NCI-H2227 treated with DMSO at 0.1 percent for 48 hours (cell line): ENCODE measurements around the gene NDUFC1.
"Not testable (repeated sequence)": the region's sequence is repeated elsewhere in the genome, so short reads cannot be mapped to it uniquely, and the experiment has no call there.

ENCODE experiments used
- DNase-seq: peaks from one replicate; lab custom pipeline; 2025; lab: John Stamatoyannopoulos, UW

Gene NDUFC1

DNA sequence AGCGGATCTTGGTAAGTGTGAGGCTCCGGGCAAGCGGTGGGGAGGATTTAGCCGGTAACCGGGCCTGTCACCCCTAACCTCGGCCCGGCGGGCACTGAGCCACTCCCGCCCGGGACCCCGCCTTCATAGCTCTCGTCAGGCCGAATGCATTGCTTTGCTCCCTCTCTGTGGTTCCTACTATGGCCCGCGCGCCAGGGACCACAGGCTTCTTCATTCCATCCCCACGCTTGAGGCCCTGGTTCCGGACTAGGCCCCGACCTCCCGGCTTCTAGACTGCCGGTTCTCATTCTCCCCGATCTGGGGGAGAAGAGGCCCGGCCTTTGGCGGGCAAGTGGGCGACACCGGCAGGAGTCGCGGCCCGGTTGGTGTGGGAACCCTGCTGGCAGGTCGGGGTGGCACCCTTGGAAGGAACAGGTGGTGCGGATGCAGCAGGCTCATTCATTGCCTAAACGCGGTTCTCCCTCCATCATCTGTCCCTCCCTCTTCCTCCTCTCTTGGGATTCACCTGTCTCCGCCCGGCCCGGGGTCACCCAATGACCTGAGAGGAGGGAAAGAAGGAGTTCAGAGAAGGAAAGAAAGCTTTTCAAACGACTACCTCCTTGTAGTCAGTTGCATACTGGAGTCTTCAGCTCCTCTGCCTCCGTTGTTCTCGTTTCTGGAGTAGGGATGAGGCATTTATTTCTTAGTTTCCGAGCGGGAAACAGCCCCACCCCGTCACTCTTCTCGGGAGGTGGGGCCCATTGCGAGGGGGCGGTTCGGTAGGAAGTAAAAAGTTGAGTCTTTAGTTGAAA, at the start of gene NDUFC1:
Gene NDUFC1 (minus strand): TSS at position 657 of the 791 bp plus-strand sequence. CDS start 6,679 bp downstream, outside the sequence.
- peak; percentile 15 for DNase-seq

DNA sequence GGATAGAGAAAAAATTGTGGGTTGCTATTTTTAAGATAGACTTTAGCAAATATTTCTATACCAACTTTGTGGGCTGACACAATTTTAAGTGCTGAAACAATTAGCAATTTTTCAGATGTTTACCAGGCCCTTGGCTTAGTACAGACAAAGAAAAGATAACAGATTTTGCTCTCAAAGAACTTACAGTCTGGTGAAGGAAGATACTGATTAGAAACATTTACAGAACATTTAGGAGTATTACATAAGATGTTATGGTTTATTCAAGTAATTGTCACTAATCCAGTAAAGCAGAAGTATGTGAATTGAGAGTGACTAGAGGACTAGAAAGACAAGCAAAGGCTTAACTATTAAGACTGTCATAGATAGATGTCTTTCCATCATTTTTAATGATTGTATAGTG, 35.3 kb upstream of the NDUFC1 start:
- no peak for DNase-seq

DNA sequence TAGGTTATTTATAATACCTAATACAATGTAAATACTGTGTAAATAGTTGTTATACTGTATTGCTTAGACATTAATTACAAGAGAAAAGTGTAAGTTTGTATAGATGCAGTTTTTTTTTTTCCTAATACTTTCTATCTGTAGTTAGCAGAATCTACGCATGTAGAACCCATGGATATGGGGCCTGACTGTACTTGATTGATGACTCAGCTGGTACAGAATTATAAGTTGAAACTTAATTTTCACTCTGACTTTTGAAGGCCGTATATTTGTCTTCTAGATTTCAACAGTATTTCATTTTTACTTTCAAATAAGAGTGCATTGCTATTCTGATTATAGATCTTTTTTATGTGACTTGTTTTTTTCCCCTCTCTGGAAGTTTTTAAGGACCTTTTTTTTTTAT, 30.8 kb upstream of the NDUFC1 start:
- DNase-seq = no peak

DNA sequence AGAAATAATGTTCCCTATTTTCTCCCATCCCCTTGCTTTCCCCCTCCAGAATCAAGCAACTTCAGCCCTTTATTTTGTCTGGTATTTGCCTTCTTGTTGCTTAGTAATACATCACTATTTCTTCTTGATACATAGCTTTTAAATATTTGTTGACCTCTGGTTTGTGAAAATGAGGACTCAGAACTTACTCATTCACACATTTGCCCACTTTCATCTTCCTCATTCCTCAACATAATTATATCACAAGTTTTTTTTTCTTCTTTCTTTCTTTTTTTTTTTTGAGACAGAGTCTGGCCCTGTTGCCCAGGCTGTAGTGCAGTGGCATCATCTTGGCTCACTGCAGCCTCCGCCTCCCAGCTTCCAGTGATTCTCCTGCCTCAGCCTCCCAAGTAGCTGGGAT, 28.9 kb upstream of the NDUFC1 start:
- no peak for DNase-seq

DNA sequence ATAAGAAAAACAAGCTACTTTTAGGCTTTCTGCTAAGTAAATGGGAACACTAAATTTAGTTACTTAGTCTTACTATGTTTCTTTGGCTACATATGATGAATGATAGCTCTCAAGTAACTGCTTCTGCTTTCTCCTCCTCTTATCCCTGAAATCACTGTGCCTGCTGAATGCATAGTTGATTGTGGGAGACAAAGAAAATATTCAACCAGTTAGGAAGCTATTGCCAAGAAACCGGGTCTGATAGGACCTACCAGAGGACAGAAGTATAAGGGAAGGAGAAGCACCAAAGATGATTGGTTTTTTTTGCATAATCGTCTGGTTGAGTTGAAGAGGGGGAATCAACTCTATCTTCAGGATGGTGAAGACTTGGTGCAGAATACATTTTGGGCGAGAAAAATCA, 28.0 kb upstream of the NDUFC1 start:
- DNase-seq = no peak

DNA sequence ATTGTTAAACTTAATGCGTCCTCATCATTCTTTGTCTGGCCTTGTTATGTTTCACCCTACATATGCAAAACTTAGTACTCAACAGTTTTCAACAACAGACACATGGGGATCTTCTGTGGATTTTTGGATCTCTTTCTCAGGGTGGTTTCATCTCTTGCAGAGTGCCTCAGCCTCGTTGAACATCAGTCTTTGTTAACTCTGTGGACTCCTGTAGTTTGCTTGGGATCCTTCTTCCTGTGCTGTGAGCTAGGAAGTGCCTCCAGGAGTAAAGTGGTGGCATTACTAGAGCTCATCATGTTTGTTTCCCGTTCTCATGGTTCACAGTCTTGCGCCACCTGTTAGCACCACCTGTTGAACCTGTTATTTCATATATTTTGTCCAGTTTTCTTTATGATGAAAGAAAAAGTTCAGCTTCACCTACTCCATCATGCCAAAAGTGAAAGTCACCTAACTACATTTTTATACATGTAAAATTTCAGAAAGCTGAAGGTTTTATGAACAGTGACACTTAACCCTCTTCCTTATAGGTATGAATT, 27.5 kb upstream of the NDUFC1 start:
- no peak for DNase-seq

DNA sequence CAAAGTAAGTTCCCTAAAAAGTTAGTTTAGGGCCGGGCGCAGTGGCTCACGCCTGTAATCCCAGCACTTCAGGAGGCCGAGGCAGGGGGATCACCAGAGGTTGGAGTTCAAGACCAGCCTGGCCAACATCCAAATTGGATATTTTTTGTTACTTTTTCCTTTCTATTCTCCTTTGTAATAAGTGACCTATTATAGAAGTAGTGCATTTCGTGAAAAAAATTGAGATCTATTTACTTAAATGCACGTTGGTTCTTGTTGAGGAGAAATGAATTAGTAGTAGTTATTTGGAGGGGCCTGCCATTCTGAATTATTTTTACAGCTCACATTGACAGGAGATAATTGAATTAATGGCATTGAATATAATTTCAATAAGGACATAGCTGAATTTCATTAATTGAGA, 22.3 kb upstream of the NDUFC1 start:
- DNase-seq = no peak

DNA sequence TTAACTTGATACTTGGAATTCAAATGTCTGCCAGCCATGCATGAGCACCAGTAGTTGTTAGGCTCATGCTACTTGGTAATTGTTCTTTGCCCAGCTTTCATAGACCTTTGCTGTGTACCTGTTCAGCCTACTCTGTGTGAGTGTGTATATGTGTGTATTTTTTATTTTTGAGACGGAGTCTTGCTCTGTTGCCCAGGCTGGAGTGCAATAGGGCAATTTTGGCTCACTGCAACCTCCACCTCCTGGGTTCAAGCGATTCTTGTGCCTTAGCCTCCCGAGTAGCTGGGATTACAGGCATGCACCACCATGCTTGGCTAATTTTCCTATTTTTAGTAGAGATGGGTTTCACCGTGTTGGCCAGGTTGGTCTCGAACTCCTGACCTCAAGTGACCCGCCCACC, 20.3 kb upstream of the NDUFC1 start:
- not testable (repeated sequence) for DNase-seq

DNA sequence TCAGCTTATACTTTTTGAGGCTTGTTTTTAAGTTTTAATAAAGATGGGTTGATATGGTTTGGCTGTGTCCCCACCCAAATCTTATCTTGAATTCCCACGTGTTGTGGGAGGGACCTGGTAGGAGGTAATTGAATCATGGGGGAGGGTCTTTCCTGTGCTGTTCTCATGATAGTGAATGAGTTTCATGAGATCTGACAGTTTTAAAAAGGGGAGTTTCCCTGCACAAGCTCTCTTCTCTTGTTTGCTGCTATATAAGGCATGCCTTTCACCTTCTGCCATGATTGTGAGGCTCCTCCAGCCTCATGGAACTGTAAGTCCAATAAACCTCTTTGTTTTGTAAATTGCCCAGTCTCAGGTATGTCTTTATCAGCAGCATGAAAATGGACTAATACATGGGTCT, 19.8 kb upstream of the NDUFC1 start:
- not testable (repeated sequence) for DNase-seq

DNA sequence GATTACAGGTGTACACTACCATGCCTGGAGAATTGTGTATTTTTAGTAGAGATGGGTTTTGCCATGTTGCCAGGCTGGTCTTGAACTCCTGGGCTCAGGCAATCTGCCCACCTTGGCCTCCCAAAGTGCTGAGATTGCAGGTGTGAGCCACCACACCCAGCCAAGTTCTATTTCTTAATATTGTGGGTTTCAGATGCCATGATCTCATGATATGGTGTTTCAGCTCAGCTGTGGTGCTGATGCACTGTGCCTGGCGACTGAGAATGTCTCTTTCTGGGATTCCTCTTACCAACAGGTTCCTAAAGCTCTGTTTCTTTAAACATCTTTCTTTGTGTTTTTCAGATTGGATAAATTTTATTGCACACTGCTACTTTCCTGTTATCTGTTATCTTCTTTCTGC, 17.3 kb upstream of the NDUFC1 start:
- DNase-seq = no peak

DNA sequence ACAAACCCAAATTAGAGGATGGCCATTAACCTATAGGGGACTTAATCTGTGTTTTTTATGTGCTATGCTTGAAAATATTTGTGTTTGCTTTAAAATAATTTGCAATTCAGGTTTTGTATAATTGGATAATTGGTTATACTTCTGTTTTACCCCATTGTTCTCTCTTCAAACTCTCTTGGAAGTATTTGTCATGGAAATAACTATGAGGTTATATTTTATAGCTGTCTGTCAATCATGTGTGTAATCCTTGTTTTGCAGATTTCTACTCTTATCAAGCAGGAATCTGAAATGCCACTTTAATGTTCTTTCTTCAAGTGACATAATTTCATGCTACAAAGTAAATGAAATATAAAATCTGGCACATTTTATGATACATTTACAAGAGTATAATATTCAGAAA, 15.4 kb upstream of the NDUFC1 start:
- DNase-seq = no peak

DNA sequence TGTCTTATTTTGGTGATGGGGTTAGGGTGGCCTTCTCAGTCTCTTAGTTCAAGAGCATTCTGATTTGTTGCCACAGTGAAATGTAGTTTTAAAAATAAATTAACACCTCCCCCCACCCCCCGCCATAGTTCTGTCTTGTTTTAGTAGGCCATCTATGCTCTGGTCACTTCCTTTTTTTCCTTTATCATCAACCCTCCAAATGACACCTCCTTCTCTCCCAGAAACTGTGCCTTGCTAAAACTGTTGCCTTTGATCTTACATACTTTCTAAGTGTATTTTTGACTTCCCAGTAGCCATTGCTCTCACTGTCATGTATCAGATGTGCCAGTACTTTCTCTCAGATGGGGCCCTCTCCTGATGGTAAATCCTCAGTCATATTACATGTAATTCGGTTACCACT, 14.5 kb upstream of the NDUFC1 start:
- DNase-seq = no peak

DNA sequence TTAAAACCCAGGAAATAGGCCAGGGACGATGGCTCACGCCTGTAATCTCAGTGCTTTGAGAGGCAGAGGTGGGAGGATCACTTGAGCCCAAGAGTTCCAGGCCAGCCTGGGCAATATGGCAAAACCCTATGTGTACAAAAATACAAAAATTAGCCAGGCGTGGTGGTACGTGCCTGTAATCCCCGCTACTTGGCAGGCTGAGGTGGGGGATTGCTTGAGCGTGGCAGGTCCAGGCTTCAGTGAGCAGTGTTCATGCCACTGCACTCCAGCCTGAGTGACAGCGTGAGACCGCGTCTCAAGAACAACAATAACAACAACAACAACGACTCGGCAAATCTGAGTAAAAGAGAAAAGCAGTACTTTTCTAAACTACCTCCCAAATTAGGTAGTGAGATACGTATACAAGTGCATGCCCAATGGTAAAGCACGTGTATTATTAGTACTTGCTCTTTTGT, 13.0 kb upstream of the NDUFC1 start:
- no peak for DNase-seq

DNA sequence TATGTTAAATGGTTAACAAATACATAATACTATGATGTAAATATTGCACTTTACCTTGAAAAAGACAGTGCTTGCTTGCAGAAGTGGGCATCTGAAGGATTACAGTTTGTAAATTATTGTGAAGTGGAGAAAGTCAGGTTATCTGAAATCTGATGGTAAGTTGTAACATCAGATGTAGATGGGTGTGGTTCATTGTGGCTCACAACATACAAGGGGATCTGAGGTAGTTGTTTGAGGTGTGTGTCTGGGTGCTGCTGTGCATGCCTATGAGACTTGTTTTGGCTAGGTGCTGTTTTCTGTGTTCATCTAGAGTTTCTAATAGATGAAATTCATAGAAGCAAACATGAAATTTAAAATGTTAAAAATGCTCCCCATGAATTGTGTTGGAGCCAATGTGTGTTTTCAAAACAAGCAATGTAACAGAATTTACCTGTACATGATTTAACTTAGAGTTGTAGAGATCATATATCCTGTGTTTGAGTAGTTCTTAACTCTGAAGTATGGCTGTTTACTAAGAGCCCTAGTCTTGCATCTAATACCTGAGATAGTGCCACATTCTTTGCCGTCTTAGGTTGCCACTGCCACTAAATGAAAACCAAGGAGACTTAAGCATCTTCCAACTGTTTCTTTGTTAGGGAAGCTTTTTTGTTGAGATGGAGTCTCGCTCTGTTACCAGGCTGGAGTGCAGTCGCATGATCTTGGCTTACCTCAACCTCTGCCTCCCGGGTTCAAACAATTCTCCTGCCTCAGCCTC, 11.9 kb upstream of the NDUFC1 start:
- DNase-seq = no peak

DNA sequence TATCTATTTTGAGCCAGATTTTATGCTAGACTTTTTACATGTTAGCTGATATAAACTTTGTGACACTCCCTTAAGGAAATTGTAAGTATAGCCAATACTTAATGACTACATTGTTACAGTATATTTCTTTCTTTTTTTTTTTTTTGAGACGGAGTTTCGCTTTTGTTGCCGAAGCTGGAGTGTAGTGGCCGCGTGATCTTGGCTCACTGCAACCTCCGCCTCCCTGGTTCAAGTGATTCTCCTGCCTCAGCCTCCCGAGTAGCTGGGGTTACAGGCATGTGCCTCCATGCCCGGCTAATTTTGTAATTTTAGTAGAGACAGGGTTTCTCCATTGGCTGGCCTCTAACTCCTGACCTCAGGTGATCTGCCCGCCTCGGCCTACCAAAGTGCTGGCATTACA, 11.1 kb upstream of the NDUFC1 start:
- not testable (repeated sequence) for DNase-seq

DNA sequence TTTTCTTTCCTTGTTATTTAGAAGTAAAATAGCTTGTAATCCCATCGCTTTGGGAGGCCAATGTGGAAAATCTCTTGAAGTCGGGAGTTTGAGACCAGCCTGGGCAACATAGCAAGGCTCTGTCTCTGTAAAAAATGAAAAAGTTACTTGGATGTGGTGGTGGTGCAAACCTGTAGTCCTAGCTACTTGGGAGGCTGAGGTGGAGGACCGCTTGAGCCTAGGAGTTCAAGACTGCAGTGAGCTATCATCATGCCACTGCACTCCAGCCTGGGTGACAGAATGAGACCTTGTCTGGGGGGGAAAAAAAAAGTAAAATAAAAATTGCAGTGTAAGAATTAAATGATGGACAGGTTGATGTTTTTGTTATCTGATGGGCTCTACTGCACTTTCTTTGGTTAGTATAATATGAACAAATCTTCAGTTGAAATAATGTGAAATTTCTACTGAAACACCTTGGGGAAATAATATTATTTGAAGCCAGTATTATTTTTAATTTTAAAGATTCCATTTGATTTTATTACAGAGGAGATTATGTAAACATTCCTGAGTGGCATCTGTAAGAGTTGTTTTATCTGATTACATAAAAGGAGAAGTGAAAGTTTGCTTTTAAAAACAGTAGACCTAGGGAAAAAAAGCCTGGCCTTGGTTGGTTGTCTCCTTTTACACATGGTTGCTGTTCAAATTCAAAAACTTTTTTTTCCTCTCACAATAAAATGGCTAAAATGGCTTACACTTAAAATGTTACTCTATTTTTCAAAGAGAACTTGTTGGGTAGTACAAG, 10.5 kb upstream of the NDUFC1 start:
- DNase-seq = no peak

DNA sequence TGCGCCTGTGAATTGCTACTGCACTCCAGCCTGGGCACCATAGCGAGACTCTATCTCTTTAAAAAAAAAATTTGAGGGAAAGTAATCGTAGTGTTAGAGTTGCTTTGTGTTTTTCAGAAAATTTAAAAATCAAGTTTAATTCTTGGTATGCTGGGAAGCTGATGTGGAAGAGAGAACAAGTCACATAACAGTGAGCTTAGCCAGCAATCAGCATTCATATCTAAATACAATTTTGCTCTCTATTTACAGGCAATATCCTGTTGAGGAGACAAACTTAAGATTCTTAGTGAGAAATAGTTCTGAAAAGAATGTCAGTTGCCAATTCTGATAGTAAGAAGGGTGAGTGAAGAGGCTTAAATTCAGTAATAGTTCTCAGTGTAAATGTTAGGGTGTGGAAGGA, 9.6 kb upstream of the NDUFC1 start:
- DNase-seq = no peak

DNA sequence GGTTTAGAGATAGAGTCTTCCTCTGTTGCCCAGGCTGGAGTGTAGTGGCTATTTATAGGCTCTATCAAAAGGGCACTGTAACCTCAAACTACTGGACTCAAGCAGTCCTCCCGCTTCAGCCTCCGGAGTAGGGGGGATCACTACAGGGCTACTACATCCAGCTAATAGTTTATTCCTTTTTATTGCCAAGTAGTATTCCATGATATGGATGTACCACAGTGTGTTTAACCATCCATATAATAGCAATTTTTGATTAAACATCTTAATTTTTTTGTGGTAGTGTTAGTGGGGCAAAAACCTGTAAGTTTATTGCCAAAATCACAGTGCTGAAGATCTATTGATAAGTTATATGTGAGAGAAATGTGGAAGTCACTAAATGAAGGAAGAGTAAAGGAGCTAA, 2.6 kb upstream of the NDUFC1 start:
- DNase-seq = no peak

DNA sequence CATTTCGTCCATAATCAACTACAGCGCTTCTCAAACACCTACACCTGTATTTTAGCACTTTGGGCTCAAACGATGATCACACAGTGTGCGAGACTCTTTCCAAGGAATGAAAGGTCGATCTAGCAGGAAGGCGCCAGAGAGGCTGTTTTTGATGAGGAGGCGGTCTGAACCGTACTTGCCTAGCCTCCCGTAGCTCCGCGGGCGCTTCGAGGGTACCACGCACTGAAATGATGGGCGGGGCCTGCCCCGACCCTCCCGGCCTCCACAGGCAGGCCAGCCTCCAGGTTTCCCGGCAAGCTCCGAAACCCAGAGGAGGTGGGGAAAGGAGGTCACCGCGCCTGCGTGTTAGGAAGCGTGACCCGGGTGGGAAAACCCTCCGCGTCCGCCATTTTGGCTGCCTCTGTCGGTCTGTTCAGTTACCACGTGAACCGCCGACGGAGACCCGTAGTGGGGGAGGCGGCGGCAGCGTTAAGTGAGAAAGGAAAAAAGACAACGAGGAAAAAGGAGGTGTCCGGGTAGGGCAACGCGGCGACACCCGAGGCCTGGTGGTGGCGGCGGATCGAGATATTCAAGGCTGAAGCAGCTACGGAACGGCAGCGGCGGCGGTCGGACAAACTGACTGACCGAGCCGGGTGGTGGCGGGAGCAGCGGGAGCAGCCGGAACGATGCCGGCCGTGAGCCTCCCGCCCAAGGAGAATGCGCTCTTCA, 1.0 kb downstream of the NDUFC1 start, which contains the start of gene NAA15:
Gene NAA15 (plus strand): TSS at position 393 of the 708 bp plus-strand sequence. CDS start 273 bp downstream, at position 666.
- peak; percentile 94 for DNase-seq

DNA sequence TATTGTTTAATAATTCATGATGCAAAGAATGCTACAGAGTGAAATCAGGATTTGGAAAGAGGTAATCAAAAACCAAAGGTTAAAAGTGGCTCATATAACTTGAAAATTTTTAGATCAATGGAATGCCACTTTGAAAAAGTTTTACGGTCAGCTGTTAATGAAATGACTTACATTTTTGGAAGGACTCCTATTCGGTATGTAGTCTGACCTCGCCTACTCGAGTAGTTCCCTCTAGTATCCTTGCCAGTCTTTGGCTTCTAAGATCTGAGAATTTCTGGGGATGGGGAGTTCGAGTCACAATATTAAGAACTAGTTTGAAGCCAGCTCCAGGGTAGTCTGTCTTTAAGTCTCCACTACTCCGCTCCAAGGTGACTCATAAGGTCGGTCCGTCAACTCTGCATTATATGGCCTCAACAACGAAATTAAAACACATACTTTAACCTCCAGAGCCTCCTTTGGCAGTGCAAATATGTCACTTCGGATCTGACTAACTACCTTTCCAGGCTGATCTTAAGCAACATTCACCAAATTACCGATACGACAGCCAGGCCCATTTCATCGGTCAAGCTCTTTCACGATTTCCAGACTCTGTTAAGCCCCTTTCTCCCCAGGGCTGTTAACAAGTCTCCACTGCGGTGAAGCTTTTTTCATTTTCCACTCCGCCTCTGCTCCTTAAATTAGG, 1.7 kb downstream of the NDUFC1 start:
- no peak for DNase-seq

DNA sequence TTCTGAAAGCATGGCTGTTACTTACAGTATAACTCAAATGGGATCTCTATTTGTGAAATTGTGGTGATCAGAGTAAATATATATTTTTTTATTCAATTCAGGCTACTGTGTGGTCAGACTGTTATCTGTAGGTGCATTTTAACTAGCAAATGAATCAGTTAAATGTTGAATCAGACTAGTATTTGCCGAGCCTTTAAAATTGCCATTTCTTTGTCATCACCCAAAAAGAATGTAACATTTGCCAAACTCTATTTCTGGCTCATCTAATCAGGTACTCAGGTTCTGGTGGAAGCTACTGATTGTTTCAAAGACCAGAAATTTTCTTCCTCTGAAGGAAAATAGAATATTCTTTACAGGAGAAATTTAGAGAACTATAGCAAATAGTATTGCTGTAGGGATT, 2.7 kb downstream of the NDUFC1 start:
- DNase-seq = no peak
